T-helper 17 cell (primary cell): ENCODE results near the gene HNRNPCL1. TPM values are rescaled to one million over a fixed set of nuclear protein-coding genes. Genes with fewer than 3 reads are reported as not detected.

Experiments used
- ATAC-seq: fragments of 150-1000 bp; cut with Tn5 transposase; 2 replicates; pipeline ENCODE4 v1.10.0; 2021; ENCODE audit warnings: mild to moderate bottlenecking, moderate library complexity
- DNase-seq, 3 donors: peaks; one replicate each; pipeline versions ENCODE4 v3.0.0 to v3.0.0-alpha.2; 2020 to 2021
- H3K9me3 ChIP-seq: one replicate; pipeline ENCODE4 v1.7.0; 2013; ENCODE audit warnings: low read length, mild to moderate bottlenecking; ENCODE audit not compliant: control insufficient read depth, poor library complexity, severe bottlenecking
- H3K27ac Mint-ChIP-seq: one replicate; pipeline ENCODE4 v1.8.0; 2022; ENCODE audit warnings: mild to moderate bottlenecking, moderate library complexity, mixed read lengths
- H3K27me3 Mint-ChIP-seq: one replicate; pipeline ENCODE4 v1.8.0; 2022; ENCODE audit warnings: mixed read lengths
- H3K36me3 Mint-ChIP-seq: one replicate; pipeline ENCODE4 v1.8.0; 2022; ENCODE audit warnings: low read depth, mixed read lengths
- H3K4me1 Mint-ChIP-seq: one replicate; pipeline ENCODE4 v1.8.0; 2022; ENCODE audit warnings: mild to moderate bottlenecking, mixed read lengths
- H3K4me3 Mint-ChIP-seq: one replicate; pipeline ENCODE4 v1.8.0; 2022; ENCODE audit warnings: mild to moderate bottlenecking, moderate library complexity, mixed read lengths
- total RNA-seq, 4 donors: library from RNA in 2 of 4; stranded (reverse) in 2 of 4; gene quantifications; one replicate each; pipeline ENCODE4 v1.2.3 and lab custom pipeline; 2022 to 2026

Gene HNRNPCL1
- total RNA-seq, 2 donors from 2014 or later, result not detected

DNA sequence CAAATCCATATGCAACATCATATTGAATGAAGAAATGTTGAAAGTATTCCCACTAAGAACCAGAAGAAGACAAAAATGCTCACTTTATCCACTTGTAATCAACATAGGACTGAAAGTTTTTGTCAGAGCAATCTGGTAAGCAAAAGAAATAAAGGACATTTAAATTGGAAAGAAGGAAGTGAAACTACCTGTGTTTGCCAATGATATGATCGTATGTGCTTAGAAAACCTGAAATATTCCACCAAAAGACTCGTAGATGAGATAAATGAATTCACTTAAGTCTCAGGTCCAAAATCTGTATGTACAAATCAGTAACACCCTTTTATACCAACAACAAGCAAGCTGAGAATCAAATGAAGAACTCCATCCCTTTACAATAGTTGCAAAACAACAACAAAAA lies 48.8 kb downstream of the HNRNPCL1 start:
- no peaks in the 10 kb centered on the region for H3K9me3 ChIP-seq
- ATAC-seq, result no peak
- H3K27ac Mint-ChIP-seq, result no peak overlapping the region
- no peak overlapping the region for H3K4me3 Mint-ChIP-seq
- H3K36me3 Mint-ChIP-seq, result peaks cover under 1% of the 10 kb centered on the region
- no peak for DNase-seq
- no peaks in the 10 kb centered on the region for H3K4me1 Mint-ChIP-seq
- peaks cover 18% of the 10 kb centered on the region for H3K27me3 Mint-ChIP-seq

DNA sequence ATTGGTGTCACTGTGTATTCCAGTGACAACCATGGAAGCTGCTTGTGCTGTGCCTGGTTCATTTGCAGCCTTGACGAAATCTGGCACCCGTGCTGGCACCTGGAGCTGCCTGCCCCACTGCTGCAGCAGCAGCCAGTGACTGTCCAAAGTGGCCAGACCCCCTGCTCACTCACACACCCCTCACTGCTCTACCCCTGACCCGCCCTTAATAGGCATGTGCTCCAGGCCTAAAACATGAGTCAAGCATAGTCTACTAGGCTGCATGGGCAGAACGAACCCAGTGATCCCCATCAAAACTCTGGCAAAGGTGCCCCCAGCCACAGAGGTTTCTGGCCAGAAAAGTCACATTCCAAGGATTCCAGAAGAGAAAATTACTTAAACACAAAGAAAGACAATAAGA lies 49.6 kb downstream of the HNRNPCL1 start:
- ATAC-seq (no peak), DNase-seq (no peak)
- H3K27me3 Mint-ChIP-seq, result peaks cover 23% of the 10 kb centered on the region
- H3K36me3 Mint-ChIP-seq, result no peaks in the 10 kb centered on the region
- H3K4me1 Mint-ChIP-seq, result no peaks in the 10 kb centered on the region
- no peak overlapping the region for H3K4me3 Mint-ChIP-seq
- no peaks in the 10 kb centered on the region for H3K9me3 ChIP-seq
- no peak overlapping the region for H3K27ac Mint-ChIP-seq

Other genes starting within 250 kb of the HNRNPCL1 start
- 10 to 100 TPM; 31.0 to 38.3 TPM for gene DHRS3, start 230.5 kb downstream of the HNRNPCL1 start, total RNA-seq
- not detected for gene AADACL4, start 204.6 kb downstream of the HNRNPCL1 start, total RNA-seq
- not detected for gene AADACL3, start 132.6 kb downstream of the HNRNPCL1 start, total RNA-seq
- not detected for gene CFAP107, start 102.5 kb downstream of the HNRNPCL1 start, total RNA-seq
- gene PRAMEF12, start 75.0 kb downstream of the HNRNPCL1 start, total RNA-seq, result not detected
- not detected for gene PRAMEF1, start 57.3 kb downstream of the HNRNPCL1 start, total RNA-seq
- not detected for gene PRAMEF11, start 17.3 kb downstream of the HNRNPCL1 start, total RNA-seq
- gene PRAMEF2, start 8.4 kb upstream of the HNRNPCL1 start, total RNA-seq, result not detected
- gene PRAMEF4, start 37.5 kb upstream of the HNRNPCL1 start, total RNA-seq, result not detected
- gene PRAMEF10, start 49.5 kb upstream of the HNRNPCL1 start, total RNA-seq, result not detected
- gene PRAMEF7, start 67.9 kb upstream of the HNRNPCL1 start, total RNA-seq, result not detected
- gene PRAMEF6, start 98.9 kb upstream of the HNRNPCL1 start, total RNA-seq, result not detected
- not detected for gene PRAMEF27, start 207.9 kb upstream of the HNRNPCL1 start, total RNA-seq
- gene HNRNPCL3, start 212.0 kb upstream of the HNRNPCL1 start, total RNA-seq, result not detected
- gene PRAMEF25, start 222.1 kb upstream of the HNRNPCL1 start, total RNA-seq, result not detected